CD4-positive, alpha-beta T cell (primary cell): Measurements from ENCODE around the gene IDUA. TPM values are rescaled to one million over a fixed set of nuclear protein-coding genes. Genes with fewer than 3 reads are reported as not detected.
A peak's percentile ranks its signal among the peaks of the same experiment; 100 is the strongest.
"Not testable (repeated sequence)": the region's sequence is repeated elsewhere in the genome, so short reads cannot be mapped to it uniquely, and the experiment has no call there.

Source experiments
- ATAC-seq: fragments of 200-7000 bp; cut with Tn5 transposase; one replicate; pipeline ENCODE4 v1.10.0; 2022; ENCODE audit warnings: mild to moderate bottlenecking; ENCODE audit not compliant: poor library complexity
- CTCF ChIA-PET: fragments of 350-600 bp; sonication (Branson Sonifier 250); formaldehyde crosslinking; loops from one replicate; lab custom pipeline; 2021; ENCODE audit warnings: antibody characterized with exemption, inconsistent platforms; lab: Charles Lee
- POLR2A ChIA-PET: fragments of 350-600 bp; sonication (Branson Sonifier 250); formaldehyde crosslinking; loops from one replicate; lab custom pipeline; 2021; ENCODE audit warnings: antibody characterized with exemption, inconsistent platforms; lab: Charles Lee
- DNase-seq, 14 experiments: peaks; one replicate each; pipeline ENCODE4 v3.0.0-alpha.2; 2013 to 2020; ENCODE audit warnings: mixed read lengths in 2 of 14
- H3K27ac ChIP-seq, 2 donors: one replicate each; pipeline versions ENCODE4 v1.5.1 to v1.7.0; 2013; ENCODE audit warnings: low read length in 2 of 2, low read depth in 1 of 2, mild to moderate bottlenecking in 1 of 2
- H3K27me3 ChIP-seq, 2 experiments: 1 replicate in 1 of 2; 2 replicates in 1 of 2; pipeline versions ENCODE4 v1.6.1 to v1.7.0; 2013; ENCODE audit warnings: low read length in 2 of 2, control low read depth in 1 of 2, mild to moderate bottlenecking in 1 of 2, moderate library complexity in 1 of 2; ENCODE audit not compliant: insufficient read depth in 2 of 2, control insufficient read depth in 1 of 2
- H3K36me3 ChIP-seq: one replicate; pipeline ENCODE4 v1.6.1; 2013; ENCODE audit warnings: low read length, control low read depth; ENCODE audit not compliant: insufficient read depth
- H3K4me1 ChIP-seq: one replicate; pipeline ENCODE4 v1.6.1; 2013; ENCODE audit warnings: low read length, control low read depth; ENCODE audit not compliant: insufficient read depth
- H3K4me3 ChIP-seq: one replicate; pipeline ENCODE4 v1.5.1; 2013; ENCODE audit warnings: mild to moderate bottlenecking, low read length, moderate library complexity
- H3K9me3 ChIP-seq, 2 experiments: 1 replicate in 1 of 2; 2 replicates in 1 of 2; pipeline versions ENCODE4 v1.6.1 to v1.7.0; 2013; ENCODE audit warnings: low read length in 2 of 2, mild to moderate bottlenecking in 2 of 2, control low read depth in 1 of 2, moderate library complexity in 1 of 2; ENCODE audit not compliant: control insufficient read depth in 1 of 2, insufficient read depth in 1 of 2
- H3K27ac Mint-ChIP-seq: one replicate; pipeline ENCODE4 v1.8.0; 2020; ENCODE audit warnings: mixed read lengths
- H3K27me3 Mint-ChIP-seq: one replicate; pipeline ENCODE4 v1.8.0; 2021; ENCODE audit warnings: mixed read lengths
- H3K36me3 Mint-ChIP-seq: one replicate; pipeline ENCODE4 v1.8.0; 2021; ENCODE audit warnings: low read depth, mixed read lengths
- H3K4me1 Mint-ChIP-seq: one replicate; pipeline ENCODE4 v1.8.0; 2021; ENCODE audit warnings: low read depth, mixed read lengths
- H3K4me3 Mint-ChIP-seq: one replicate; pipeline ENCODE4 v1.8.0; 2020; ENCODE audit warnings: mild to moderate bottlenecking, mixed read lengths
- H3K9me3 Mint-ChIP-seq: one replicate; pipeline ENCODE4 v1.8.0; 2020; ENCODE audit warnings: mixed read lengths
- intact Hi-C, 2 experiments: fragments of 100-400 bp; cut with DNase I in 1 of 2; cut with micrococcal nuclease in 1 of 2; formaldehyde crosslinking; loops; one replicate each; pipeline versions ENCODE4 v1.15.1 to v1.9.0; 2023 to 2025; cut with DNase I, micrococcal nuclease
- total RNA-seq, 174 experiments: library from RNA in 2 of 174; stranded (reverse) in 2 of 174; gene quantifications; one replicate each; pipeline ENCODE4 v1.2.3 and lab custom pipeline; 2021 to 2026
- TF ChIP-seq, protein P1 (sequence below): fragments of 200-600 bp; IDR thresholded peaks from one replicate; pipeline ENCODE4 v1.8.0; 2022; ENCODE audit warnings: antibody characterized with exemption, mild to moderate bottlenecking

IDUA gene
- total RNA-seq, 2 experiments from 2014 or later: 70.2 to 77.8 TPM

DNA sequence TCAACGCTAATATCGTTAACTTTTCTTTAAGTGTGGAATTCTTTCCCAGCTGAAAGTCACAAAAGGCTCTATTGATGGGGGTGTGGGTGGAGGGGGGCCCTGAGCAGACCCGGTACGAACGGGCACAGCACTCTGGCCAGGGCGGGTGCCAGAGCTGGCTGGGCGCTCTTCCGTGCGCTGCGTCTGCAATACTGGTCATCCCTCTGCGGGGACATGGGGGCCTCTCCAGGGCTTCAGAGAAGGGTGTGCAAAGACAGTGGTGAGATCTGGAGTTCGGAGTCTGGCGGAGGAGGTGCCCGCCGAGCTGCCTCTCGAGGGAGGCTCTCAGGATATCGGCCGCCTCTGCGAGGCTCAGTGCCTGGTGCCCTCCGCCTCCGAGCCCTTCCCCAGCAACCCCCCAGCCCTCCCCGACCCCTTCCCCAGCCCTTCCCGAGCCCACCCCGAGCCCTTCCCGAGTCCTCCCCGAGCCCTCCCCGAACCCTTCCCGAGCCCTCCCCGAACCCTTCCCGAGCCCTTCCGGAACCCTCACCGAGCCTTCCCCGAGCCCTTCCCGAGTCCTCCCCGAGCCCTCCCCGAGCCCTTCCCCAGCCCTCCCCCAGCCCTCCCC, 58.9 kb downstream of the IDUA start:
- Histone ChIP-seq H3K4me3 (no peak overlapping the region), H3K4me1 (peaks cover 2% of the 10 kb centered on the region), H3K27ac (no peak overlapping the region), H3K36me3 (no peaks in the 10 kb centered on the region), H3K9me3 (peaks cover 0 to 29% of the 10 kb centered on the region in 2 experiments), H3K27me3 (peaks cover 27 to 33% of the 10 kb centered on the region in 2 experiments)
- Mint-ChIP-seq H3K4me3 (no peak overlapping the region), H3K36me3 (no peaks in the 10 kb centered on the region), H3K9me3 (no peaks in the 10 kb centered on the region), H3K27ac (no peak overlapping the region), H3K27me3 (peaks cover 44% of the 10 kb centered on the region), H3K4me1 (no peaks in the 10 kb centered on the region)
- POLR2A ChIA-PET: no interaction called here
- DNase-seq (peak in 1 of 14 experiments; percentile 1), ATAC-seq (no peak)
- CTCF ChIA-PET: no interaction called here
- intact Hi-C loops: no loop called here
- TF ChIP-seq, protein P1, sequence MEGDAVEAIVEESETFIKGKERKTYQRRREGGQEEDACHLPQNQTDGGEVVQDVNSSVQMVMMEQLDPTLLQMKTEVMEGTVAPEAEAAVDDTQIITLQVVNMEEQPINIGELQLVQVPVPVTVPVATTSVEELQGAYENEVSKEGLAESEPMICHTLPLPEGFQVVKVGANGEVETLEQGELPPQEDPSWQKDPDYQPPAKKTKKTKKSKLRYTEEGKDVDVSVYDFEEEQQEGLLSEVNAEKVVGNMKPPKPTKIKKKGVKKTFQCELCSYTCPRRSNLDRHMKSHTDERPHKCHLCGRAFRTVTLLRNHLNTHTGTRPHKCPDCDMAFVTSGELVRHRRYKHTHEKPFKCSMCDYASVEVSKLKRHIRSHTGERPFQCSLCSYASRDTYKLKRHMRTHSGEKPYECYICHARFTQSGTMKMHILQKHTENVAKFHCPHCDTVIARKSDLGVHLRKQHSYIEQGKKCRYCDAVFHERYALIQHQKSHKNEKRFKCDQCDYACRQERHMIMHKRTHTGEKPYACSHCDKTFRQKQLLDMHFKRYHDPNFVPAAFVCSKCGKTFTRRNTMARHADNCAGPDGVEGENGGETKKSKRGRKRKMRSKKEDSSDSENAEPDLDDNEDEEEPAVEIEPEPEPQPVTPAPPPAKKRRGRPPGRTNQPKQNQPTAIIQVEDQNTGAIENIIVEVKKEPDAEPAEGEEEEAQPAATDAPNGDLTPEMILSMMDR: no peak

DNA sequence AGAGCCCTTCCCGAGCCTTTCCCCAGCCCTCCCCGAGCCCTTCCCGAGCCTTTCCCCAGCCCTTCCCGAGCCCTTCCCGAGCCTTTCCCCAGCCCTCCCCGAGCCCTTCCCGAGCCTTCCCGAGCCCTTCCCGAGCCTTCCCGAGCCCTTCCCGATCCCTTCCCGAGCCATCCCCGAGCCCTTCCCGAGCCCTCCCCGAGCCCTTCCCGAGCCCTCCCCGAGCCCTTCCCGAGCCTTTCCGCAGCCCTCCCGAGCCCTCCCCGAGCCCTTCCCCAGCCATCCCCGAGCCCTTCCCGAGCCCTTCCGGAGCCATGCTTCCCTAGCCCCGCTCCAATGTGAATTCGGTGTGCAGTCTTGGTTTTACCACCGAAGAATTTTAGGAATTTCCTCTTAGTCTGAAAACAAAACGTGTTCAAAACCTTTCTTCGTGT, 59.8 kb downstream of the IDUA start:
- Histone ChIP-seq H3K27me3 (peaks cover 27 to 33% of the 10 kb centered on the region in 2 experiments), H3K9me3 (peaks cover 0 to 31% of the 10 kb centered on the region in 2 experiments)
- H3K27ac ChIP-seq, H3K27ac Mint-ChIP-seq, H3K4me3 ChIP-seq, H3K4me1 ChIP-seq, H3K36me3 ChIP-seq, H3K4me3 Mint-ChIP-seq, H3K4me1 Mint-ChIP-seq, H3K36me3 Mint-ChIP-seq, intact Hi-C loops, ATAC-seq, H3K9me3 Mint-ChIP-seq, CTCF ChIA-PET: not testable (repeated sequence)
- DNase-seq: peak in 1 of 14 experiments; percentile 2
- peaks cover 44% of the 10 kb centered on the region for H3K27me3 Mint-ChIP-seq
- POLR2A ChIA-PET: interaction anchor here (0.5 kb wide), 1 partner anchor 9 kb away, joined by 3 read pairs; no protein-coding TSS in a partner anchor

DNA sequence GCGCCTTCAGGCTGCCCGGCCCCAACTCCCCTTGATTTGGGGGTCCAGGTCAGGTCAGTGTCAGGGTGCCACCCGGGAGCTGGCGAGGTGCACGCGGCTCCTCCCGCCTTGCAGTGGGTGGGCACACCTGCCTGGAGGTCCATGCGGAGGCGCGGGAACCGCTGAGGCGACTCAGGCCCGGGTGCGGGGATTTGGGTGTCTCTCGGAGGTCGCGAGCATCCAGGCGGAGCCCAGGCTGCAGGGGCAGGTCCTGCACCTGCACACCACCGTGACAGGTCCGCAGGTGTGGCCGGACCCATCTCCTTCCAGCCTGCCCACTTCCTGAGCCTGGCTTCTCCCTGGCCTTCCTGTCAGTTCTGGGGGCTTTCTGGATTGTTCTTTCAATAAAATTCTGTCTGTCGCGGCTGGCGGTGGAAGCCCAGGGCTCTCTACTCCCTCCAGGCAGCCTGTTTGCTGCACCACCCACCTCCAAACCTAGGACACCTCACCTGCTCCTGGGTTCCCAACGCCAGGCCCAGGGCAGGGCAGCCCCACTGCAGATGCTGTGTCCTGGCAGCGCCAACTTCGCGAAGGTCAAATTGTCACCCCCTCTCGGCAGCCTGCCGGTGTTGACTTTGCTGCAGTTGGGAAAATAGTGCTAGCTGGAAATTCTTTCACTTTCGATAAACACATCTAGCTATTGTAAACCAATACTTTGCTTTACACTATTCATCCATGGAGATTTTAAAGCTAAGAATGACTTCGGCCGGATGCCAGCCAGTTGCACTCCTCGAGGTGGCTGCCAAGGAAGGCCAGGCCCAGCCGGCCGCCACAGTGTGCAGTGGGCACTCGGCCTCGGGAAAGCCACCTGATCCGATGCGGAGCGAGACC, 60.5 kb downstream of the IDUA start:
- TF ChIP-seq, protein P1: no peak

More for the DNA sequence above, 60.5 kb downstream of the IDUA start:
- Histone ChIP-seq H3K4me3 (no peak overlapping the region), H3K27ac (no peak overlapping the region), H3K36me3 (no peaks in the 10 kb centered on the region), H3K4me1 (peaks cover 2% of the 10 kb centered on the region), H3K9me3 (peaks cover 0 to 37% of the 10 kb centered on the region in 2 experiments), H3K27me3 (peaks cover 27 to 33% of the 10 kb centered on the region in 2 experiments)
- DNase-seq: peak in 2 of 14 experiments; percentile 0 to 2
- ATAC-seq: no peak
- intact Hi-C loops: no loop called here
- Mint-ChIP-seq H3K9me3 (no peaks in the 10 kb centered on the region), H3K36me3 (no peaks in the 10 kb centered on the region), H3K27ac (no peak overlapping the region), H3K4me3 (no peak overlapping the region), H3K27me3 (peaks cover 44% of the 10 kb centered on the region), H3K4me1 (no peaks in the 10 kb centered on the region)
- CTCF ChIA-PET: no interaction called here
- POLR2A ChIA-PET: interaction anchor here (0.5 kb wide), 1 partner anchor 9 kb away, joined by 3 read pairs; no protein-coding TSS in a partner anchor
